ENCODE measurements around the gene DHX35.

- TF ChIP-seq, protein P1, sequence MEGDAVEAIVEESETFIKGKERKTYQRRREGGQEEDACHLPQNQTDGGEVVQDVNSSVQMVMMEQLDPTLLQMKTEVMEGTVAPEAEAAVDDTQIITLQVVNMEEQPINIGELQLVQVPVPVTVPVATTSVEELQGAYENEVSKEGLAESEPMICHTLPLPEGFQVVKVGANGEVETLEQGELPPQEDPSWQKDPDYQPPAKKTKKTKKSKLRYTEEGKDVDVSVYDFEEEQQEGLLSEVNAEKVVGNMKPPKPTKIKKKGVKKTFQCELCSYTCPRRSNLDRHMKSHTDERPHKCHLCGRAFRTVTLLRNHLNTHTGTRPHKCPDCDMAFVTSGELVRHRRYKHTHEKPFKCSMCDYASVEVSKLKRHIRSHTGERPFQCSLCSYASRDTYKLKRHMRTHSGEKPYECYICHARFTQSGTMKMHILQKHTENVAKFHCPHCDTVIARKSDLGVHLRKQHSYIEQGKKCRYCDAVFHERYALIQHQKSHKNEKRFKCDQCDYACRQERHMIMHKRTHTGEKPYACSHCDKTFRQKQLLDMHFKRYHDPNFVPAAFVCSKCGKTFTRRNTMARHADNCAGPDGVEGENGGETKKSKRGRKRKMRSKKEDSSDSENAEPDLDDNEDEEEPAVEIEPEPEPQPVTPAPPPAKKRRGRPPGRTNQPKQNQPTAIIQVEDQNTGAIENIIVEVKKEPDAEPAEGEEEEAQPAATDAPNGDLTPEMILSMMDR (conservative IDR thresholded peaks at IDR 0.05; ENCODE audit: low read length) = no peak
- no peak for TF ChIP-seq EZH2phosphoT487 (IDR thresholded peaks at IDR 0.05; ENCODE audit: borderline replicate concordance, low read depth, low read length)
These were observed 67.2 kb downstream of the DHX35 start for GRCh38 chr20:39029364-39029763.
